ENCODE results near the gene PLTP.

- TF ChIP-seq CTCF (IDR thresholded peaks at IDR 0.05): no peak
- no peak for TF ChIP-seq POLR2A (IDR thresholded peaks at IDR 0.05)
These were observed 28.1 kb upstream of the PLTP start for GRCh38 chr20:45940053-45940452.

Measured in testis (tissue), 2 donors.